Stimulated activated CD8-positive, alpha-beta memory T cell treated with anti-CD3 and anti-CD28 coated beads, Interleukin-12 subunit alpha, Interleukin-12 subunit beta, amount 100 ng/mL, for 24 hours (primary cell): ENCODE measurements around the gene B3GAT1.

Source experiments
- DNase-seq: peaks from one replicate; pipeline ENCODE4 v3.0.0-alpha.2; 2020; ENCODE audit errors: extremely low read depth

The B3GAT1 gene

GRCh38 chr11:134390706-134391569 is 21.1 kb downstream of the B3GAT1 start:
- no peak for DNase-seq

DNA sequence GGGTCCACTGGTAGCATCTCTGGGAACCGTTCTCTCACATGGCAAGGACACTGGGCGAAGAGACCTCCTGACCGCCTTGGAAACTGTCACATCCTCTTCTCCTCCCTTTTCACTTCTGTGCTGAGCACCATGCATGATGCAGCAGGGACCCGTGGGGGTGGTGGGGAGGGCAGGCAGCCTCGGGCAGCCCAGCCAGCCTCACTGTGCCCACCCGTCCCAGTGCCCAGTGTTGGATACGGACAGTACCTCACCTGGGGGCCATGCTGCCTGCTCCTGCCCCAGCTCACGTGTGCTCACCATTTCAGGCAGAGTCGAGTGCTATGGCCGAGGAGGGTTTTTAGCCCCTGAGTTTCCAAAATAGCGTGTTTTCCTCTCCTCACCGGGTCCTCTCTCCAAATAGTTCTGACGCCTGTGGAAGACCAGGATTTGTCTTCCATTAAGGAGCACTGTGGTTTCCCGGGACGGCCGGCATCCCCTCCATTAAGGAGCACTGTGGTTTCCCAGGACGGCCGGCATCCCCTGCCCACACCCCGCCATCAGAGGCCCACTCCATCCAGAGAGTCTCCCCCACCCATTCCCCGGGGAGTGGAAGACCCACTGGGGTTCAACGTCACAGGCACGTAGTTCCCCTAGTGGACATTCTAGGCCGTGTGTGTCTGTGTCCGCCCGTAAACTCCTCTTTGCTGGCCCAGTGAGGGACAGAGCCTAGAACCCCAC is 22.4 kb downstream of the B3GAT1 start:
- no peak for DNase-seq

GRCh38 chr11:134388590-134388989 is 23.5 kb downstream of the B3GAT1 start:
- no peak for DNase-seq

DNA sequence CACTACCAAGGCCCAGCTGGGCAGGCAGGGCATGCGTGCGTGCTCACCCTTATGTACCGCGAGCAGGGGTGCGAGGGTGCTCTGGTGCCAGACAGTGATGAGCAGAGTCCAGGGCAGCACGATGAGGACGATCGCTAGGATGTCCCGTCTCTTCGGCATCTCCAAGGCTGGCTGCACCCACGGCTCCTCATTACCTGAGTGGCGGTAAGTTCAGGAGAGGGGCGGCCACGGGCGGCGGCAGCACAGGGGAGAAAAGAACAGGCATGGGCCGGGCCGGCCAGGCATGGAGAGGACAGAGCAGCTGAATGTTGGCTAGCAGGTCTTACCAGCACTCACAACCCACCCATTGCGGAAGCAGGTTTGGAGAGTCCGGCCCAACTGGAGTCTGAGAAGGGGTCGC is 24.5 kb downstream of the B3GAT1 start:
- no peak for DNase-seq

DNA sequence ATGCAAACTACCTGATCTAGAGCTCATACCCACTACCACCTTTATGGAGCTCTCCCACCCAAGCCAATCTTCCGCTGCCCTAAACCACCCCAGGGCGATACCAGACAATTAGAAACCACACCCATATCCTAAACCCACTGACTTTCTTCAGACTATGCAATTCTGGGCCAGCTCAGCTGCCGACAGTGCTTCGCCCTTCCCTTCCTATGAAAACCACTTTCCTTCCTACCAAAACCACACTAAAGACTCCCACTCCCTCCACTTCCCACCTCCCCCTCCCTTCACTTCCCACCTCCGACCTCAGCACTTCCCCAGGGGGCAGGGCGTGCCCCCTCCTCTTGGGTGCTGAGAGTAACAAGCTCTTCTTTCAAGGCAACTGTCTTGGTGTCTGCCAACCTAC is 25.1 kb downstream of the B3GAT1 start:
- DNase-seq: no peak

DNA sequence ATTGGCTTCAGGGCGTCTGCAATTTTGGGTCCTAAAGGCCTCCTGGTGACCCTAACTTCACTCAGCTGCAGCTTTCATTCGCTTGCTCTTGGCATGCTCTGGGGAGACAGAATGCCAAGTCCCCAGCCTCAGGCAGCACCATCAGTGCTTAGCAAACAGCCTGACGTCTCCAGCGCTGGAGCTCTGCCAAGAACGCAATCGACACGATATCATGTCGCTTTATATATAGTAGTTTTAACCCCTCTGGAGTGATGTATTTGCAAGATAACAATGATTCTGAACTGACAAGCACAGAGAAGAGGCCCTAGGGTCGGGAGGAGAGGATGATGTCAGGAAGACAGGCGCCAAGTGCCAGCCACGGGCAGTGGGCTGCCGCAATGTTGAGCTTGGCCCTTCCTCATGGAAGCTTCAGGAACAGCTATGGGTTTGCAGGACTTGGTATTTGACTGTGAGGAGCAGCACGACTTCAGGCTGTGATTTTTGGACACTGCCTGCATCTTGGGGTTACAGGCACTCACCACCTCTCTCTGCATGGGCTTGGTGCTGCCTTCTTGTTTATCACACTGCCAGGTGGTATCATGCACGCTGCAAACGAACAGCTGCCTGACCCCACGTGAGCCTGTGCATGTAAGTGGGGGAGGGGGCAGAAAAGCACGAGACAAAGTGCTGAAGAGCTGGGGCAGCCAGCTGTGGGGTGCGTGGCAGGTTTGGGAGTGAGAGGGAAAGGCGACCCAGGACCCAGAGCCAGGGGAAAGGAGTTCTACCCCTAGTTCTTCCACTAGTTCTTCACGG is 26.1 kb downstream of the B3GAT1 start:
- no peak for DNase-seq

GRCh38 chr11:134385171-134385570 is 26.9 kb downstream of the B3GAT1 start:
- no peak for DNase-seq

DNA sequence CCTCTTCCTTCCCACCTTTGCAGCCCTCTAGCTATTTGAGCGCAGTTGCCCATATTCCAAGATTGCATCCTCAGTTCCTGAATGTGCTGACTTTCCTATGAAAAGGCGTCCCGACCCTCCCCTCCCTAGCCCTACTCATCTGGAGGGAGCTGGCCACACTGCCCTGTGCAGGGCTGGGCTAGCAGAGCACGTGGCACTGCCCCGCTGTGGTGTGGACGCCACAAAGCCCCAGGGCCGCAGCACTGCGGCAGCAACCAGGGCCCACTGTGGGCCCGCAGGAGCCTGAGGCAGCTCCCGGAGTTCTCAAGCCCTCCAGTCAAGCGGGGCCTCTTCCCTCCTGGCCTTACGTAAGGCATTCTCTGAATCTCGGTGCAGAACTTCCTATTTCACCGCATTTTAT is 27.6 kb downstream of the B3GAT1 start:
- no peak for DNase-seq

DNA sequence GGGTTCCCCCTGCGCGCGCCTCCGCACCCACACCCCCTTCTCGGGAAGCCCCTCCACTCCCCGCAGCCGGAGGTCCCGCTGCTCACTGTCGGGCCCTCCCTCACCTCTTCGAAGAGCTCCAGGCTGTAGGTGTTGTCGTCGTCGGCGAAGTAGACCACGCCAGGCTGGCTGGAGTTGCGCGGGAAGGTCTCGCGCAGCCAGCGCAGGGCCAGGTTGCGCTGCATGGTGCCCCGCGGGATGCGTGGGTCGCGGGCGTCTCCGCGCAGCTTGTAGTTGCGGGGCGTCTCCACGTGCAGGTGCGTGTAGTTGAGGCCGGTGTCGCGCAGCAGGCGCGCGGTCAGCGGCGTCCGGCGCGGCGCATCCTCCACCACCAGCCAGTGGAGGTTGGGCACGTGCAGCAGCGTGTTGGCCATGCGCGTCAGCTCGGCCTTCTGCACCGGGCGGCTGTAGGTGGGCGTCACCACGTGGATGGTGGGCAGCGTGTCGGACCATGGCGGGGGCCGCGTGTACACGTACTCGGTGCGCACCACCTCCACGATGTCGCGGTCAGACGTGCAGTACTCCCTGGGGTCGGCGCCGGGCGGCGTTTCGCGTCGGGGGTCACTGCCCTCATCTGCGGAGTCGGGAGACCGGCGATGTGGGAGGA is 28.3 kb downstream of the B3GAT1 start:
- DNase-seq: no peak

- DNase-seq: no peak
These were observed 29.2 kb downstream of the B3GAT1 start for GRCh38 chr11:134382830-134383229.

- DNase-seq: no peak
These were observed 29.8 kb downstream of the B3GAT1 start for GRCh38 chr11:134382257-134382656.

GRCh38 chr11:134380785-134381184 is 31.3 kb downstream of the B3GAT1 start:
- no peak for DNase-seq

- no peak for DNase-seq
These were observed 31.8 kb downstream of the B3GAT1 start for GRCh38 chr11:134380229-134380628.

DNA sequence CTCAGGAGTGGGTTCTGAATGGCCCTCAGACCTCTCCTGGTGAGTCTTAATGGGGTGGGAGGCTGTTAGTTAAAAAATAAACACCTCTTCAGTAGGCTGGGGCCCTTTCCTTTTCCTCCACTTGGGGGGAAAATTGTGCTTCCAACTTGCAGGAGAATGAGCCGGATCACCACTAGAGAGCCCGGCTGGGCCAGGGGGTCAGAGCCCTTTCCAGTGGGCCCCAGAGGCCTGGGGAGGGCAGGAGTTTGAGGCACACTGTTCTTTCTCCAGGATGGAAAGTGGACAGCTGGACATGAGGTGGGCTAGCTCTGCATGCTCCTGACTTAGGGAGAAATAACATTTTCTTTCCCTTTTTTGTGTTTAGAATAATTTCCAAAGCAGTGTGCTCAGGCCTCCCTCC is 32.8 kb downstream of the B3GAT1 start:
- no peak for DNase-seq

GRCh38 chr11:134377876-134378275 is 34.2 kb downstream of the B3GAT1 start:
- no peak for DNase-seq

DNA sequence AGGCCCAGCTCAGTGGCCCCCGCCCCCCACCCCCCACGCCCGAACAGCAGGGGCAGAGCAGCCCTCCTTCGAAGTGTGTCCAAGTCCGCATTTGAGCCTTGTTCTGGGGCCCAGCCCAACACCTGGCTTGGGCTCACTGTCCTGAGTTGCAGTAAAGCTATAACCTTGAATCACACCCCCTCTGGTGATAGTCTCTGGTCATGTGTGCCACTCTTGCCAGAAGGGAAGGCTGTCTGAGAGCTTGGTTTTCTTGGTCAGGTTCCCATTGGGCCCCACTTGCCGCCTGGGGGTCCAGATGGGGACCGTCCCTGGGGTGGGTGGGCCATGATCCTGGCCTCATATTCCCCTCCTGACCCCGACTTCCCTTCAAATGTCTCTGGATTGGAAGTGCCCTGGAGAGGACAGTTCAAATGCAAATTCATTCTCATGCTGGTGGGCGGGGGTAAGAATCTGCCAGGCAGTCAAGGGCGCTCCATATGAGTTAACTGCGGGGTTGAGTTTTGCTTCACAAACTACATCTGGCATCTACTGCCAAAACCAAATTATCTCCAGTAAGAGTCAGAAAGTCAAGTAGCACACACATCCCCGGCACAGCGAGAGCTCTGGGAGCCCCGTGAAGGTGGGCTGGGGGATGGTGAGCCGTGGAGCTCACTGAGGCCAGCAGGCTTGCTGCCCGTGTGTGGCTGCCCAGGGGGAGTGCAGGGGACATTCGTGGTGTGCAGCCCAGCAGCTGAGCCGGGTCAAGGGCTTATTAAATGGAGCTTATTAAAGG is 35.7 kb downstream of the B3GAT1 start:
- no peak for DNase-seq

- no peak for DNase-seq
These were observed 37.0 kb downstream of the B3GAT1 start for GRCh38 chr11:134374891-134375550.

DNA sequence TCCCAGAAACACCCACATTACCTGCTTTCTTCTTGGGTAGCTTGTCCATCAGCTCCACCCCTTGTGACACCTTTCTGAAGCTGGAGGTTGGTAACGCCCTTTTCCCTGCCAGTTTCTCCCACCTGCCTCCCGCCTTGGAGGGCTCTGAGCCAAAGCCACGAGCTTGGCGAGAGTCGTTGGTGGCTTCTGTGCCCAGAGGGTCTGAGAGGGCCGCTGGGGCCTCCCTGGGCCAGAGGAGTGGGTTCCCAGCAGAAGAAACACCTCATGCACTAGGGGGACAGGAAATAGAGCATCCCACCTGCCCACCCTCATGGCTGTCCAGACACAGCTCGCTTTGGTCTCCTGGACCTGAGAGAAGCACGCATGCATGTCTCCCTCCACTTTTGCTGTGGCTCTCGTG is 37.9 kb downstream of the B3GAT1 start:
- DNase-seq: no peak

DNA sequence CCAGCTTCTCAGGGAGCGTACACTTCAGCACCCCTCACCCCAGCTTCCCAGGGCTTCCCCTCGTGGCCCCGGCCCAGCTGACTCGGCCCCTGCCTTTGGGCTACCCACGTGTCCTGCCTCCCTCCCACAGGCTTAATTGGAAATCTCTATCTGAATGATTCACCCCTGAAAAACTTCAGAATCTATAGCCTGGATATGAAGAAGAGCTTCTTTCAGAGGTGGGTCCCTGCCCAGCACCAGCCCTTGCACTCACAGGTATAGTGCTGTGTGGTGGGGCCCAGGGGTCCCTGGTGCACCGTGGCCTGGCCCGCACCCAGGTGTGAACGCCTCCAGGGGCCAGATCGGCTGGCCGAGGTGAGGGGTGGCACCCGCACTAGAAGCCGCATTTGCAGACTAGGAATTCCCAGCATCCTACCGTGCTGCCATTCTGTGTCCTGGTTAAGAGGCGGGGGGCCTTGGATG is 38.4 kb downstream of the B3GAT1 start:
- DNase-seq: no peak

- DNase-seq: no peak
These were observed 39.1 kb downstream of the B3GAT1 start for GRCh38 chr11:134372961-134373360.
